ENCODE results near the gene TMEM259.
"Not testable (repeated sequence)": the region's sequence is repeated elsewhere in the genome, so short reads cannot be mapped to it uniquely, and the experiment has no call there.

Gene TMEM259

GRCh38 chr19:1038978-1039645 is 18.2 kb upstream of the TMEM259 start:
- DNase-seq = peak in 1 of 2 donors; percentile 34

- DNase-seq = peak in 1 of 2 donors; percentile 28
Measured at GRCh38 chr19:1037621-1038064, 16.7 kb upstream of the TMEM259 start.

GRCh38 chr19:1035998-1036621 is 15.2 kb upstream of the TMEM259 start:
- DNase-seq = peak in 1 of 2 donors; percentile 37

- DNase-seq = no peak
Measured at GRCh38 chr19:1032264-1032867, 11.4 kb upstream of the TMEM259 start.

- peak; percentile 60 to 76 for DNase-seq
Measured at GRCh38 chr19:1028062-1028926, 7.4 kb upstream of the TMEM259 start.

- no peak for DNase-seq
Measured at GRCh38 chr19:1027650-1028061, 6.7 kb upstream of the TMEM259 start.

- peak in 1 of 2 donors; percentile 36 for DNase-seq
Measured at GRCh38 chr19:1026783-1027649, 6.1 kb upstream of the TMEM259 start.

- peak; percentile 45 to 69 for DNase-seq
Measured at GRCh38 chr19:1025960-1026782, 5.2 kb upstream of the TMEM259 start, which contains the start of gene CNN2. Gene CNN2 (plus strand): TSS chr19:1026608. CDS start chr19:1026662, 54 bp downstream.

GRCh38 chr19:1025080-1025479 is 4.2 kb upstream of the TMEM259 start:
- not testable (repeated sequence) for DNase-seq

- DNase-seq = not testable (repeated sequence)
Measured at GRCh38 chr19:1023883-1024188, 2.9 kb upstream of the TMEM259 start.

- DNase-seq = no peak
Measured at GRCh38 chr19:1019980-1020867, 699 bp downstream of the TMEM259 start.

GRCh38 chr19:1019616-1019961 is 1.3 kb downstream of the TMEM259 start:
- no peak for DNase-seq

GRCh38 chr19:1018932-1019615 is 1.8 kb downstream of the TMEM259 start:
- DNase-seq = no peak

- DNase-seq = no peak
Measured at GRCh38 chr19:1018393-1018792, 2.5 kb downstream of the TMEM259 start.

GRCh38 chr19:1017906-1018305 is 3.0 kb downstream of the TMEM259 start:
- no peak for DNase-seq

GRCh38 chr19:1017115-1017905 is 3.6 kb downstream of the TMEM259 start:
- DNase-seq = no peak

GRCh38 chr19:1016647-1017114 is 4.2 kb downstream of the TMEM259 start:
- DNase-seq = no peak

- no peak for DNase-seq
Measured at GRCh38 chr19:1015782-1016646, 4.9 kb downstream of the TMEM259 start.

All from CD4-positive, alpha-beta T cell treated with Interferon alpha-2 for 1 hour (primary cell).